Stimulated activated naive CD8-positive, alpha-beta T cell treated with anti-CD3 and anti-CD28 coated beads, Interleukin-15, amount 100 ng/mL, for 72 hours (primary cell): Measurements from ENCODE around the gene CPZ.

ENCODE experiments used
- ATAC-seq: fragments of 150-1000 bp; cut with Tn5 transposase; 2 replicates; pipeline ENCODE4 v1.10.0; 2021; ENCODE audit warnings: mild to moderate bottlenecking, moderate library complexity
- DNase-seq, 2 donors: peaks; one replicate each; pipeline ENCODE4 v3.0.0; 2021 to 2022
- H3K27ac Mint-ChIP-seq, 2 donors: one replicate each; pipeline ENCODE4 v1.8.0; 2022; ENCODE audit warnings: mild to moderate bottlenecking in 2 of 2, mixed read lengths in 2 of 2, moderate library complexity in 2 of 2
- H3K27me3 Mint-ChIP-seq: one replicate; pipeline ENCODE4 v1.8.0; 2022; ENCODE audit warnings: mixed read lengths
- H3K4me1 Mint-ChIP-seq: one replicate; pipeline ENCODE4 v1.8.0; 2022; ENCODE audit warnings: mild to moderate bottlenecking, mixed read lengths
- H3K4me3 Mint-ChIP-seq, 2 donors: one replicate each; pipeline ENCODE4 v1.8.0; 2022; ENCODE audit warnings: mild to moderate bottlenecking in 2 of 2, mixed read lengths in 2 of 2, moderate library complexity in 1 of 2
- H3K9me3 Mint-ChIP-seq, 2 donors: one replicate each; pipeline ENCODE4 v1.8.0; 2022; ENCODE audit warnings: mixed read lengths in 2 of 2

CPZ gene

GRCh38 chr4:8583655-8584025, 8.9 kb upstream of the CPZ start:
- no peaks in the 10 kb centered on the region for H3K4me1 Mint-ChIP-seq
- H3K27me3 Mint-ChIP-seq: peaks cover 66% of the 10 kb centered on the region
- H3K9me3 Mint-ChIP-seq: peaks cover 0 to 6% of the 10 kb centered on the region in 2 donors
- no peak for ATAC-seq
- DNase-seq: no peak
- H3K4me3 Mint-ChIP-seq: no peak overlapping the region
- no peak overlapping the region for H3K27ac Mint-ChIP-seq

- Mint-ChIP-seq H3K9me3 (peaks cover 0 to 6% of the 10 kb centered on the region in 2 donors), H3K27me3 (peaks cover 62% of the 10 kb centered on the region), H3K4me1 (no peaks in the 10 kb centered on the region), H3K4me3 (no peak overlapping the region), H3K27ac (no peak overlapping the region)
- ATAC-seq (no peak), DNase-seq (no peak)
Observed at GRCh38 chr4:8585186-8585585, 7.4 kb upstream of the CPZ start.

DNA sequence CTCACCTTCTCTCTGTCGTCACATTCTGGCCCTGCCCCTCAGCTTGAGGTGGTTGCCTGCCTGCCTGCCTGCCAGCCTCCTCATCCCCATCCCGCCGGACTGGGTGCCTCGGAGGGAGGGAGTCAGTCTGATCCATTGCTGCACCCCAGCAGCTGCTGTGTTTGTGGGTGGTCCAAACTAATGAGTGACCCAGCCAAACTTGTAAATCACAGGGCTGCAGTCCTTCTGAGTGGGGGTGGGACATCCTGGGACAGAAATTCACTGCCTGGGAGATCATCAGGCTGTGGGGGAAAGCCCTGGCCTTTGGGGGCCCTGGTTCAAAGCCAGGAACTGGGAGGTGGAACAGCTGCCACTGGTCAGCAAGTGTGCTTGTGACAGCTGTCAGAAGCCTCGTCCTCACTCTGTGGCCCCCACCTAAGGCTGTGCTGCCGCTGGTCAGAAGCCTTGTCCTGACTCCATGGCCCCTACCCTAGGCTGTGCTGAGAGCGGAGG, 6.8 kb upstream of the CPZ start:
- H3K27me3 Mint-ChIP-seq: peaks cover 62% of the 10 kb centered on the region
- no peak overlapping the region for H3K27ac Mint-ChIP-seq
- H3K4me3 Mint-ChIP-seq: no peak overlapping the region
- no peak for ATAC-seq
- no peaks in the 10 kb centered on the region for H3K4me1 Mint-ChIP-seq
- DNase-seq: no peak
- peaks cover 0 to 6% of the 10 kb centered on the region in 2 donors for H3K9me3 Mint-ChIP-seq

- no peak for DNase-seq
- Mint-ChIP-seq H3K9me3 (peaks cover 0 to 6% of the 10 kb centered on the region in 2 donors), H3K27me3 (peaks cover 62% of the 10 kb centered on the region), H3K4me3 (no peak overlapping the region), H3K27ac (peak overlapping the region in 1 of 2 donors; percentile 42), H3K4me1 (no peaks in the 10 kb centered on the region)
- no peak for ATAC-seq
Observed at GRCh38 chr4:8586246-8586645, 6.3 kb upstream of the CPZ start.

GRCh38 chr4:8586671-8587468, 5.7 kb upstream of the CPZ start:
- no peak overlapping the region for H3K4me3 Mint-ChIP-seq
- ATAC-seq (no peak), DNase-seq (no peak)
- peaks cover 0 to 6% of the 10 kb centered on the region in 2 donors for H3K9me3 Mint-ChIP-seq
- peaks cover 64% of the 10 kb centered on the region for H3K27me3 Mint-ChIP-seq
- H3K4me1 Mint-ChIP-seq: no peaks in the 10 kb centered on the region
- H3K27ac Mint-ChIP-seq: no peak overlapping the region

DNA sequence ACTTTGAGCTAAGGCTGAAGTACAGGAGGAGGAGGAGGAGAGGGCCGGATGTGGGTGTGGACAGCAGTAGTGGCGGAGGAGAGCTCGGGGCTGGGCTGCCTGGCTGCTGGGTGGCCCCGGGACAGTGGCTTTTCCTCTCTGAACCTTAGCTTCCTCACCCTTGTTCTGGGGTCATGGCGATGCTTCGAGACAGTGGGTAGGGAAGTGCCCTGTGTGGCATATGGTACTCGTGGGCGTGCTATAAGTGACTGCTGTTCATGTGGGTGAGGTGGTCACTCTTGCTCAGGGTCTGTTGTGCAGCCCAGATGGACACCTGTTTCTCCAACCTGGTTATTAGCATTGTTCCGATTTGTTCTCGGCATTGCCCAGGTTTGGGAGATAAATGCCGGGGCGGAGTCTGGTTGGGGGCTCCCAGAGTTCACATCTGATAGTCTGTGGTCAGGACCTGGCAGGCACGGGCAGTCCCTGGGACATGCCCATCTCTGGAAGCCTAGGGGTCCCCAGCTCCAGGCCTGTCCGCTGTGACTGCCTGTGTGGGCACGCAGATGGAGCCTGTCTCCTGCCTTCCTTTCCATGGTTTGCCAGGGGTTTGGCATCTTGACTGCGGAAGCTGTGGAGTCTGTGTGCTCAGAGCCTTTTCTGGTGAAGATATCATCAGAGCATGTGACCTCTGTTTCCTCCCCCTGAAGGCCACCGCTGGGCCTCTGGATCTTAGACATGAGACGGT, 4.9 kb upstream of the CPZ start:
- H3K4me1 Mint-ChIP-seq: no peaks in the 10 kb centered on the region
- ATAC-seq (no peak), DNase-seq (no peak)
- H3K27ac Mint-ChIP-seq: no peak overlapping the region
- H3K27me3 Mint-ChIP-seq: peaks cover 59% of the 10 kb centered on the region
- H3K9me3 Mint-ChIP-seq: no peaks in the 10 kb centered on the region
- H3K4me3 Mint-ChIP-seq: no peak overlapping the region

DNA sequence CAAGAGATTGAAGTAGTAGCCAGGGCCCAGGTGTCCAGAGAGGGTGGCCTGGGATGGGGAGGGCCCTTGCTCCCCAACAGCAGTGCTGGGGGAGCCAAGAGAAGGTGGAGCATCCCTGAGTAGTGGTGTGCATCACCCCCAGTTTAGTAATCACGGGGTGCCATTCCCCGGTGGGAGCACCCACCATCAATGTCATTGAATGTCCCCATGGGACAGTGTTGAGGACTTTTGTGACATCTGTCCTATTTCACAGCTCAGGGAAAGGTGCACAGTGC, 4.4 kb upstream of the CPZ start:
- H3K4me3 Mint-ChIP-seq: no peak overlapping the region
- H3K27me3 Mint-ChIP-seq: peaks cover 60% of the 10 kb centered on the region

GRCh38 chr4:8589336-8589735, 3.2 kb upstream of the CPZ start:
- H3K27me3 Mint-ChIP-seq: peaks cover 67% of the 10 kb centered on the region

More for the DNA sequence above, 4.4 kb upstream of the CPZ start:
- H3K4me1 Mint-ChIP-seq: no peaks in the 10 kb centered on the region
- no peak overlapping the region for H3K27ac Mint-ChIP-seq
- no peaks in the 10 kb centered on the region for H3K9me3 Mint-ChIP-seq
- DNase-seq: no peak
- ATAC-seq: no peak

DNA sequence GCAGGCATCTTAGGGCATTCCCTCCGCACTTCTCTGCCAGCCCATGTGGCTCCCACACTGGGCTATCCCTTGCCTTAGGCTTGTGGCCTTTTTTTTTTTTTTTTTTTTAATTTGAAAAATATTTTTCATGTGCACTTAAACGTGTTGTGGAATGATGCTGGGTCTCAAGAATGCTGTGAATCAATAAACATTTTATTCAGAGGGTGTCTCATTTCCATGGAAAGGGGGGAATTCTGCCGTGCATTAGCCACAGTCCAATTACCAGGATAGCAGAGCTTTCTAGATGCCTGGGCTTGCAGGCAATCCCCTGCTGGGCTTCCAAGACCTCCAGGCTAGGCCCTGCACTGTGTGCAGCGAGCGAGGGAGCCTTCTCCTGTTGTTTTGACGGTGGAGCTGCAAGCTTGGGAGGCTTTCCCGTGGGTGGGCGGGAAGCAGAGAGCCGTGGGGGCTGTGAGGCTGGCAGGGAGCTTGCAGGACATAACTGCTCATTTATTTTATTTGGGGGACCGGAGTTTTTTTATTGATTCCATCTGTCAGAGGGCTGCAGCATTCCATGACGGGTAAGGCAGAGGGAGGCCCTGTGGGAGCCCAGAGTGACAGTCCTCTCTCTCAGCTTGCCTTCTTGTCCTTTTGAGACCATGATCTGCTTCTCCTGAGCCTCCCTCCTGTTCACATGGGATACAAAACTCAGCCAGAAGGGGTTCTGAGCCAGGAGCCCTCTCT, 2.6 kb upstream of the CPZ start:
- Mint-ChIP-seq H3K4me1 (no peaks in the 10 kb centered on the region), H3K9me3 (no peaks in the 10 kb centered on the region), H3K27ac (no peak overlapping the region), H3K27me3 (peaks cover 65% of the 10 kb centered on the region), H3K4me3 (no peak overlapping the region)
- DNase-seq (no peak), ATAC-seq (no peak)

More at GRCh38 chr4:8589336-8589735, 3.2 kb upstream of the CPZ start:
- Mint-ChIP-seq H3K27ac (no peak overlapping the region), H3K4me3 (no peak overlapping the region), H3K9me3 (no peaks in the 10 kb centered on the region), H3K4me1 (no peaks in the 10 kb centered on the region)
- no peak for ATAC-seq
- no peak for DNase-seq

DNA sequence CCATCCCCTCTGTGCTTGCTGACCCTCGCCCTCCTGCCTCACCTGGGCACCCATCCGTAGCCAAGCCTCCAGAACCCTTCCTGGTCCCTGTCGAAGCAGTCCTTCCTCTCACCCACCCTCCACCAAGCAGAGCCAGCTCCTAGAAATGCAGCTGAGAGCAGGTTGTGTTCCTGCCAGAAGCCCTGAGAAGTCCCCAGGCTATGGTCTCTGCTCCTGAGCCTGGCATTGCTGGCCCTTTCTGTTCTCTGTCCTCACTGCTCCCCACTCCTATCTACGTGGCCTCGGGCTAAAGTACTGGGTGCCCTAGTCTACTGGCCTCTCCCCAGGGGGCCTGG, 2.1 kb upstream of the CPZ start:
- no peak for ATAC-seq
- no peak for DNase-seq
- Mint-ChIP-seq H3K9me3 (no peaks in the 10 kb centered on the region), H3K4me1 (no peaks in the 10 kb centered on the region), H3K4me3 (no peak overlapping the region), H3K27ac (no peak overlapping the region), H3K27me3 (peaks cover 60% of the 10 kb centered on the region)

DNA sequence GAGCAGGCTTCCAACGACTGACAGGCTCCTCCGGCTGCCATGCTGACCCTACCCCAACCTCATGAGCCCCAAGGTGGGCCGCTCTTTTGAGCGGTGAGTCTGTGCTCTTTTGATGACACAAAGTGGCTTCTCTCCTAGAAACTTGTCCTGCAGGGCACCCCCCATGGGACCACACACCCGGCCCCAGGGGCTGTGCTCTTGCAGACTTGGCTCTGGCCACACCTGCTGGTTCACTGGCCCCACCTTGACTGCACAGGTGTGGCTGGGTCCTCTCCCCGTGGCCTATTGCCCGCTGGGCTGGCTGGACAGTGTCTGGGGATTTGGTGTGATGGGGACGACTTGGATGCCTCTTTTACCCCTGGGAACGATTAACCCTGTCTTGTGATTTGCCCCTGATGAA, 1.5 kb upstream of the CPZ start:
- Mint-ChIP-seq H3K4me1 (no peaks in the 10 kb centered on the region), H3K9me3 (no peaks in the 10 kb centered on the region), H3K27me3 (peaks cover 54% of the 10 kb centered on the region), H3K4me3 (no peak overlapping the region), H3K27ac (no peak overlapping the region)
- DNase-seq (no peak), ATAC-seq (no peak)

DNA sequence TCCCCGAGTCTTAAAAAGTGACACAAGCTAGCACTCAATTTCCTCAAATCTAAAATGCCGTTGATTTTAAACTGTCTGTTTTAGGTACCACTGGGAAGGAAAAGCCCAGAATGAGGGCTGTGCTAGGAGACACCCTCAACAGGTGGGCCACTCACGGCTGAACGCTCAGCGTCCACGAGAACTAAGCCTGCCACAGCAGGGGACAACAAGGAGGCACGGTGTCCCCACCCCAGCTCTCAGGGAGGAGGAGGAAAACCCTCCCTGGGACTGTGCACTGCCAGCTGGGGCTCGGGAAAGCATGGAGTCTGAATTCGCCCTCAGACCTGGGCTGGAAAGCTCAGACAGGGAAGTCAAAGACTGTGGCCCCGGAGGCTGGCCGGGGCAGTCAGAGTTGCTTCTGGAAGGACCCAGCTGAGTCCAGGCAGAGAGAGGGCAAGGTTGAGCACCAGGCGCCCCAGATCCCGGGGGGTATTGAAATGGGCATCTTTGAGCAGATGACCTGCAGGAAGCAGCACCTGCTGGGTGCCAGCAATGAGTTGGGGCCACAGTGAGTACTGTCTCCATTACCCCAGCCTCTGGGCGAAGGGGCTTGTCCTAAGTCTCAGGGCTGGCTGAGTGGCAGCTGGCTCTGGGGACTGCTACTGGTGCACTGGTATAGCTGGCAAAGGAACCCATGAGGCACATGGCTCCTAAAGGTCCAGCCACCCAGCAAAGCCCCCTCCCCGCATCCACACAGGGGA, 769 bp upstream of the CPZ start:
- H3K4me1 Mint-ChIP-seq: no peaks in the 10 kb centered on the region
- H3K9me3 Mint-ChIP-seq: no peaks in the 10 kb centered on the region
- no peak for DNase-seq
- peaks cover 47% of the 10 kb centered on the region for H3K27me3 Mint-ChIP-seq
- ATAC-seq: no peak
- no peak overlapping the region for H3K4me3 Mint-ChIP-seq
- H3K27ac Mint-ChIP-seq: no peak overlapping the region

DNA sequence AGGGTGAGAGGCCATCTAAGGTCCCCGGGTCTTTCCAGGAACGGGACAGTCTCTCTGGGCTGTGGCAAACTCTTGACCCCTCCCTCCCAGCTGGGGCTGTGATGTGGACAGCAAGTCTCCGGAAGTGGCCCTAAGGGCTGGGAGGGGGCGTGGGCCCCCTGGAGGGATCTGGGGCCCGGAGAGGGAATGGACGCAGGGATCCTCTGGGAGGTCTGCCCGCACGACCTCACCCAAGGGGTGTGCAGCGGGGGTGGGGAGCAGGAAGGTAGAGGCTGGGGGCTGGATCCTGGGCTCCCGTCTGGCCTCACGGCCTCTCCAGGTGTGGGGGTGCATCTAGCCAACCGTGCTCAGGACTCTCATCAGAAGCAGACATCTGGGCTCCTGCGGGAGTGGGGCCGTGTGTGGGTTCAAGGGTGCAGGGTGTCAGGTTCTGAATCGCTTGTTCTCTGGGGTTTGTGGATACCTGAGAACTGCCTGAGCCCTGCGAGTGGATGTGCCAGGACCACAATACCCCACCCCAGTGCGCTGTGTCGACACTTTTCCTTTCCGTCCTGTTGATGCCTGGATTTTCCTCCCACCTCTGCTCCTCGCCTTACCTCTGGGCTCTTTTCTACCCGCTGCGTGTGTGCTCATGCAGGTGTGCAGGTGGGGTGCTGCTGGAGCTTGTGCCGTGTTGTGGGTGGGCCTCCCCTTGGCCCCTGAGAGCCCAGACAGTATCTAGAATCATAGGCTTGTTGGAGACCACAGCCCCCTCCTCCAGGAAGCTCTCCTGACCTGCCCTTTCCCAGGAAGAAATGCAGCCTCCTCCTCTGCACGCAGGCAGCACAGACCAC, 915 bp downstream of the CPZ start:
- no peak overlapping the region for H3K4me3 Mint-ChIP-seq
- no peaks in the 10 kb centered on the region for H3K4me1 Mint-ChIP-seq
- H3K27ac Mint-ChIP-seq: no peak overlapping the region
- DNase-seq (no peak), ATAC-seq (no peak)
- peaks cover 51% of the 10 kb centered on the region for H3K27me3 Mint-ChIP-seq
- H3K9me3 Mint-ChIP-seq: no peaks in the 10 kb centered on the region

- peak overlapping the region in 1 of 2 donors; percentile 82 for H3K27ac Mint-ChIP-seq
- H3K4me1 Mint-ChIP-seq: no peaks in the 10 kb centered on the region
- H3K9me3 Mint-ChIP-seq: no peaks in the 10 kb centered on the region
- ATAC-seq (no peak), DNase-seq (no peak)
- peaks cover 51% of the 10 kb centered on the region for H3K27me3 Mint-ChIP-seq
- H3K4me3 Mint-ChIP-seq: no peak overlapping the region
Observed at GRCh38 chr4:8594097-8595038, 1.8 kb downstream of the CPZ start.
